Immature natural killer cell (primary cell): ENCODE data around the gene GPR34. TPM values are rescaled to one million over a fixed set of nuclear protein-coding genes. Genes with fewer than 3 reads are reported as not detected.
"Not testable (repeated sequence)": the region's sequence is repeated elsewhere in the genome, so short reads cannot be mapped to it uniquely, and the experiment has no call there.

Source experiments
- DNase-seq, 3 donors: peaks; one replicate each; pipeline ENCODE4 v3.0.0; 2022; ENCODE audit warnings: mixed read lengths in 1 of 3
- H3K27ac Mint-ChIP-seq, 6 donors: one replicate each; pipeline ENCODE4 v1.8.0; 2020; ENCODE audit warnings: mixed read lengths in 6 of 6, mild to moderate bottlenecking in 5 of 6, inconsistent platforms in 4 of 6, moderate library complexity in 3 of 6
- H3K27me3 Mint-ChIP-seq, 3 donors: one replicate each; pipeline ENCODE4 v1.8.0; 2020 to 2021; ENCODE audit warnings: low read depth in 3 of 3, mild to moderate bottlenecking in 3 of 3, mixed read lengths in 3 of 3, moderate library complexity in 3 of 3, inconsistent platforms in 1 of 3
- H3K36me3 Mint-ChIP-seq, 3 donors: one replicate each; pipeline ENCODE4 v1.8.0; 2020; ENCODE audit warnings: mixed read lengths in 3 of 3, inconsistent platforms in 2 of 3, mild to moderate bottlenecking in 2 of 3
- H3K4me1 Mint-ChIP-seq, 2 donors: one replicate each; pipeline ENCODE4 v1.8.0; 2020; ENCODE audit warnings: inconsistent platforms in 2 of 2, mild to moderate bottlenecking in 2 of 2, mixed read lengths in 2 of 2, moderate library complexity in 1 of 2
- H3K4me3 Mint-ChIP-seq, 5 donors: one replicate each; pipeline ENCODE4 v1.8.0; 2020; ENCODE audit warnings: mild to moderate bottlenecking in 5 of 5, mixed read lengths in 5 of 5, inconsistent platforms in 3 of 5, moderate library complexity in 3 of 5
- H3K9me3 Mint-ChIP-seq, 6 donors: one replicate each; pipeline ENCODE4 v1.8.0; 2020; ENCODE audit warnings: mild to moderate bottlenecking in 6 of 6, mixed read lengths in 6 of 6, inconsistent platforms in 4 of 6, moderate library complexity in 3 of 6
- polyA plus RNA-seq, 3 donors: library from polyadenylated mRNA; unstranded; fragments of 300-500 nt; fragmentation: Illumina TruSeq; gene quantifications; one replicate each; pipeline ENCODE4 v1.2.3, GENCODE V29; 2021

Gene GPR34, protein sequence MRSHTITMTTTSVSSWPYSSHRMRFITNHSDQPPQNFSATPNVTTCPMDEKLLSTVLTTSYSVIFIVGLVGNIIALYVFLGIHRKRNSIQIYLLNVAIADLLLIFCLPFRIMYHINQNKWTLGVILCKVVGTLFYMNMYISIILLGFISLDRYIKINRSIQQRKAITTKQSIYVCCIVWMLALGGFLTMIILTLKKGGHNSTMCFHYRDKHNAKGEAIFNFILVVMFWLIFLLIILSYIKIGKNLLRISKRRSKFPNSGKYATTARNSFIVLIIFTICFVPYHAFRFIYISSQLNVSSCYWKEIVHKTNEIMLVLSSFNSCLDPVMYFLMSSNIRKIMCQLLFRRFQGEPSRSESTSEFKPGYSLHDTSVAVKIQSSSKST
- 1 to 10 TPM in 2 of 3 donors, not detected in 1; 2.8 to 2.9 TPM for polyA plus RNA-seq

DNA sequence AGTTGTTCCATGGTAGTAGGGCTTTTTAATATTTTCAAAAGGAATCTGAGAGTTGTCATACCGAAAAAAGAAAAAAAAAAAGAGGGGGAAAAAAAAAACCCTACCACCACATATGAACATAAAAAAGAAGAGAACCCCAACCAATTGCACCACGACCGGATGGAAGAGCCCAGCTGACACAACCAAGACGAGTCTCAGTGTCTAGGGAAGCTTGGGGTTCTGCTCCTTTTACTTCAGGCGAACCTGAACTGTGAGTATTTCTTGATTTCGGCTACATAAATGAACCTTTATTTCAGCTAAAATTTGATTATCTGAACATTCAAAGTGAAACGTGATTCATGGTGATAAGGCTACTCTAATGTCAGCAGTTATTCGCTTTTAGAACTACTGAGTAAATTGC, at the start of gene GPR34:
TSS of gene GPR34 (plus strand) at position 139 of the 400 bp plus-strand sequence. CDS start 6,661 bp downstream, outside the sequence.
- H3K4me1 Mint-ChIP-seq, result peaks cover 20 to 56% of the 10 kb centered on the region in 2 donors
- H3K27ac Mint-ChIP-seq, result no peak within 1 kb of the TSS
- H3K36me3 Mint-ChIP-seq, result no peaks in the 10 kb centered on the region
- peaks cover 1 to 14% (median 4%) of the 10 kb centered on the region in 3 donors for H3K27me3 Mint-ChIP-seq
- H3K4me3 Mint-ChIP-seq, result peak within 1 kb of the TSS; percentile 39 to 66 (median 58)
- no peaks in the 10 kb centered on the region for H3K9me3 Mint-ChIP-seq
- peak in 1 of 3 donors; percentile 10 for DNase-seq

DNA sequence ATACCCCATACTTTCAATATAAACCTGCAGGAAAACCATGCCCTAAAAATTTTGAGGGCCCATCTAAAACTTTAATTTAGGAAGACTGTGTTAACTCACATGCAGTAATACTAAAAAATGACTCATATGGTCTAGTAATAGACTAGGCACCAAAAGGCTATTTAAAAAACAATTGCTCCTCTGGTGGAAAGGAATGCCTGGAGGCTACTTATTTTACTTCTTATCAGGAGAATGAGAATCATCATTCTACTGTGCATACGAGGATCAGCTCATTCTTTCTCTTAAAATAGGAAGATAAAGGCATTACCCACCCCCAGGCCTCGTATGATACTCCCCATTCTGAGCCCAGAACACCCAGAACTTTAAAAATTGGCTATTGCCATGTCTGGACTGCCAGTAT, 42.6 kb upstream of the GPR34 start:
- DNase-seq, H3K27ac Mint-ChIP-seq, H3K4me1 Mint-ChIP-seq, H3K27me3 Mint-ChIP-seq, H3K4me3 Mint-ChIP-seq: not testable (repeated sequence)
- H3K36me3 Mint-ChIP-seq, result peaks cover 9 to 24% (median 16%) of the 10 kb centered on the region in 3 donors
- peaks cover 4 to 32% (median 15%) of the 10 kb centered on the region in 6 donors for H3K9me3 Mint-ChIP-seq

DNA sequence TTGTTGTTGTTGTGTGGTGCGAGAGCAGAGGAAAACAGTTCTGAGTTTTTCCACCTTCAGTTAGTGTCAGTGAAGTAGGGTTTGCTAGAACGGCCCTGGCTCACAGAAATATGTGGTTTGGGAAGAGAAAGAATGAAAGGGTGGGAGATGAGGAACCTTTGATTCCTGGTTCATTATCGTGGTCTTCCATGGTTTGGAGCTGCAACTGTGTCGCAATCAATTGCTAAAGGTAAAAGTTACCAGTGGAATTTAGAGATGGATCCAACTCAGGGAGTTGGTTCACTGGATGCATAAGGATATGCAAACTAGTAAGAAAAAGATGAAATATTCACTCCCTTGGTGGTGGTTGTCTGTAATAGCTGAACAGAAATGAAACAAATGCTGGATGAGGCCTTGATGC, 35.6 kb upstream of the GPR34 start:
- Mint-ChIP-seq H3K27ac (peak overlapping the region in 1 of 6 donors; percentile 33), H3K27me3 (peaks cover 2 to 10% (median 3%) of the 10 kb centered on the region in 3 donors), H3K4me3 (no peak overlapping the region), H3K9me3 (peaks cover 0 to 10% (median 9%) of the 10 kb centered on the region in 6 donors), H3K4me1 (no peaks in the 10 kb centered on the region), H3K36me3 (peaks cover 16 to 26% (median 25%) of the 10 kb centered on the region in 3 donors)
- DNase-seq, result no peak

DNA sequence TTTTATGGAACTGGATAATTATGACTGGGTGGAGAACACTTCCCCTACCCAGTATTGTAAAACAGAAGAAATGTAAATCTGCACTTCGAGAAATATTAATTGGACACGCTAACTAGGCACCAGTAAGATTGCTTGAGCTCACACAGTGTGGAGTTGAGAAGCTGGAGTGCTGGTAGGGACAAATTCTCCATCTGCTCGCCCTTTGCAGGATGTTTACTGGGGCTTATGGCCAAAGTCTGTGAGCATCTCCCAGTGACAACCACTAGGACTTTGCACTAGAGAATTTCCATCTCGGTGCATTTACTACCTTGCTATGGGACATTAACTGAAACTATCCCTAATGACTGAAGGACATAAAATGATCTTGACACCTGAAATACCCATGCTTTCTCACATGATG, 33.7 kb upstream of the GPR34 start:
- DNase-seq, result no peak
- peaks cover 2 to 4% (median 3%) of the 10 kb centered on the region in 3 donors for H3K27me3 Mint-ChIP-seq

DNA sequence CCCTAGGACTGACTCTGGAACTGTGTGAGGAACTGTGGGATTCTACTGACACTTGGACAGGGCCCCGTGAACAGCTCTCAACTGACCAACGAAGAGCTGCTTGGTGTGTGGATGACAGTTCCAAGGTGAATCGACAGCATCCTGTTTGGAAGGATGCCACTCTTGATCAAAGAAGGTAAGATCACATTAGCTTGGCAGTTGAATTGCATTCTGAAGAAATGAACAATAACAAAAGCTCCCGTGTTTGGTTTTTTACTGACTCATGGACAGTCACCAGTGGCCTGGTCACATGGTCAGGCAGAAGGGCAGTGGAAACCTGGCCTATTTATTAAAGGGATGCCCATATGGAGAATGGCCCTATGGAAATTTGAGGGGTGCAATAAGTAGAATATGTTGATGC, 33.1 kb upstream of the GPR34 start:
- no peak overlapping the region for H3K27ac Mint-ChIP-seq
- H3K27me3 Mint-ChIP-seq, result peaks cover 2 to 4% (median 3%) of the 10 kb centered on the region in 3 donors
- no peak overlapping the region for H3K4me3 Mint-ChIP-seq
- DNase-seq, result no peak
- no peaks in the 10 kb centered on the region for H3K9me3 Mint-ChIP-seq
- no peaks in the 10 kb centered on the region for H3K4me1 Mint-ChIP-seq
- H3K36me3 Mint-ChIP-seq, result peaks cover 15 to 28% (median 27%) of the 10 kb centered on the region in 3 donors

More for the DNA sequence above, 33.7 kb upstream of the GPR34 start:
- no peak overlapping the region for H3K4me3 Mint-ChIP-seq
- H3K27ac Mint-ChIP-seq, result no peak overlapping the region
- peaks cover 15 to 27% (median 26%) of the 10 kb centered on the region in 3 donors for H3K36me3 Mint-ChIP-seq
- H3K9me3 Mint-ChIP-seq, result no peaks in the 10 kb centered on the region
- no peaks in the 10 kb centered on the region for H3K4me1 Mint-ChIP-seq

DNA sequence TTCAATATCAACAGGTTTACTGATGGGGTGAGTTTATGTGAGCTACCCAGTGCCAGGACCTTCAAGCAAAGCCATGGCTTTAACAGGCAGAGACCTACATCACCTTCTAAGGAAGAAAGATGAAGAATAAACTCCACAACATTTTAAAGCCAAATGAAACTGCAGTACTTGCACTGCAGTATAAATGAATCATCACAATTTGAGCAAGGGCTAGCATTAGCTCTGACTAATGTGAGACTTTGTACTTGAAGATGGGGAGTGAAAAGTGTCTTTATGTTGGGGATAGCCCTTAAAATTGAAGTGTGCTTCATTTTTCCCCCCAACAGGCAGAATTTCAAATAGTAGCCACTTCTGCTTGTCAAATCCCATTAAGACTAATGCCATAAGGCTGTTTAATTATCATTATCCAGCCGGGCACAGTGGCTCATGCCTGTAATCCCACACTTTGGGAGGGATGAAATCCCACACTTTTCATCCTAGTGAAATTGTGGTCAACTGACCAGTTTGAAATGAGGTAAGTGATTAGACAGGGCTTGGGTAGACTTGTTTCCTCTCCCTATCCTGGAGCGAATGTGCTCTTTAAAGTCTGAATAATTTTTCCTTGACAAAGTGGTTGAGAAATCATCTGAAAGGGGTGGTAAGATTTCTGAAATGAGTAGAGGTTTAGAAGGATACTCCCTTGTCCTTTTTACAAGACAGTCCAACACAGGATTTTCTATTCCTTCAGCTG, 27.2 kb upstream of the GPR34 start:
- peaks cover 9 to 21% (median 17%) of the 10 kb centered on the region in 3 donors for H3K36me3 Mint-ChIP-seq
- H3K4me1 Mint-ChIP-seq, result peaks cover 7 to 12% of the 10 kb centered on the region in 2 donors
- no peak for DNase-seq
- no peak overlapping the region for H3K27ac Mint-ChIP-seq
- H3K4me3 Mint-ChIP-seq, result no peak overlapping the region
- H3K9me3 Mint-ChIP-seq, result no peaks in the 10 kb centered on the region
- H3K27me3 Mint-ChIP-seq, result peaks cover 0 to 3% (median 0%) of the 10 kb centered on the region in 3 donors

DNA sequence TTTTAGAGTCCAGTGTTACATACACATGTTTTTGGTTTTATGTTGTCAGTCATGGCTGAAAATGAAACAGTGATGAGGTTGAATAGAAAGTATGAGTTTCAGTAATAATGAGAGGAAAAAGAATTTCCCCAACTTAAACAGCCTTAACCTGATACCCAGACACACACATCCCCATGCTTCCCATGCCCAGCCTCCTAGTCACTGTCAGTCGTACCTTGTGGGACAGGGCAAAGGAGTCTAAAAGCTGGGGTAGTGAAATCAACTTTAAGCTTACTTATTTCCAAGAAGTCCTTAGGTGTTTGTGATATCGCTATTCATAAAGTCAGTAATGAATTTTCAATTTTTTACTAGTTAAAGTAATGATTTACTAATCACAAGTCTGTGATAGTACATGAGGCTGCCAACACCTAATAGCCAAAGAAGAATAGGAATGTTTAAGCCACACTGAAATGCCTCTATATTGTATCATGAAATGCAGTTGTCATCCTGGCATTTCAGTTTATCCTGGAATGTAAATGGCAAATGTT, 24.3 kb upstream of the GPR34 start:
- no peak for DNase-seq
- Mint-ChIP-seq H3K36me3 (peaks cover 0 to 11% (median 8%) of the 10 kb centered on the region in 3 donors), H3K27me3 (peaks cover 0 to 8% (median 0%) of the 10 kb centered on the region in 3 donors), H3K4me3 (no peak overlapping the region), H3K9me3 (no peaks in the 10 kb centered on the region), H3K27ac (no peak overlapping the region), H3K4me1 (peaks cover 12 to 18% of the 10 kb centered on the region in 2 donors)

DNA sequence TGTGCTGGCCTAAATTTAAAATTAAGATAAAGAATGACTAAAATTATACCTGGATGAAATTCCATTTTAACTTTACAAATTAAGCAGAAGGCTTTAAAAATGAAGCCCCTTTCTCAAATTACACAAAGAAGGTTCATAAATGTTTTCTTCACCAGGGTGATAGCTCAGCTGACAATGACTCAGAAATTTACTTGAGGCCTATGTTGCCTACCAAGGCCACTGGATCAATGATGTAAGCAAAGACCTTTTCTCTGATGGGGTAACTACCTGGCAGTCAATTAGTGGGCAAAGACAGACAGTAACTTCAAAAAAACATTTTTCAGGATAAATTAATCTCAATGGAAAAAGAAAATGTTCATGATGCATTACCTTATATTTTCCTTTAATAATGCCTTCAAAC, 23.9 kb upstream of the GPR34 start:
- Mint-ChIP-seq H3K36me3 (peaks cover 0 to 11% (median 8%) of the 10 kb centered on the region in 3 donors), H3K4me1 (peaks cover 12 to 18% of the 10 kb centered on the region in 2 donors), H3K27me3 (peaks cover 0 to 8% (median 0%) of the 10 kb centered on the region in 3 donors), H3K4me3 (no peak overlapping the region), H3K27ac (no peak overlapping the region), H3K9me3 (no peaks in the 10 kb centered on the region)
- DNase-seq, result no peak

DNA sequence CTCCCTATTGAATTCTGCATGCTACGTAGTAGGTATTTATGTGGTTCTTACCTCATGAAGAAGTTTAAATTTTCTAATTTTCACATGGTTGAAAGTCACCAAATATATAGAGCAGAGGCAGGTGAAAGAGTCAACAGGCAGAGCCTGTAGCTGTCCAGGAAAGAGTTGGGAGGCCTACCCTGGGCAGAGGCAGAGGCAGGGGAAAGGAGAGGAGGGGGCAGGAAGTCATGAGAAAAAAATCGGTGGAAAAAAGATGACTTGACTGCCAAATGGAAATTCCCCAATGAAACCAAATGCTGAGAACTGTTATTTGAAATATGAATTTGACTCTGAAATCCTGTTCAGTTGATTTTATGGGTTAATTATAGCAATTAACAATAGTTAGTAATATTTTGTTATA, 23.1 kb upstream of the GPR34 start:
- H3K4me1 Mint-ChIP-seq, result peaks cover 12 to 18% of the 10 kb centered on the region in 2 donors
- DNase-seq, result no peak
- peaks cover 0 to 8% (median 0%) of the 10 kb centered on the region in 3 donors for H3K27me3 Mint-ChIP-seq
- H3K9me3 Mint-ChIP-seq, result no peaks in the 10 kb centered on the region
- peaks cover 0 to 10% (median 8%) of the 10 kb centered on the region in 3 donors for H3K36me3 Mint-ChIP-seq
- no peak overlapping the region for H3K27ac Mint-ChIP-seq
- H3K4me3 Mint-ChIP-seq, result no peak overlapping the region

DNA sequence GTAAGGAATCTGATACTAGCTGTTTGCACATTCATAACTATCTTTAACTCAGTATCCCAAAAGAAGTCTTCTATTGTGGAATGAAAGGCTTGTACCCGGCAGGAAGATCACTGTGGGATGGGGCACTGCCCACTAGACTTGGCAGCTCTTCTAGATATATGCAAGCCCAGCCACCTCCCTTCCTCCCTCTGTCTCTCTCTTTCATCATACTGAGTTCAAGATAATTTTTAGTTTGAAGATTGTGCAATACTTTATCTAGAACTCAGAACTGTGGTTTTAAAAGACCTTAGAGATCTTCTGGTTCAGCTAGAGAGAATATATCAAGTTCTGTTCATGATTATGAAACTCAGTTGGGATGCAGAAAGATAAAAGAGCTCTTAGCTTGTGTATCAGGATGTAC, 22.5 kb upstream of the GPR34 start:
- DNase-seq, result no peak
- Mint-ChIP-seq H3K4me3 (no peak overlapping the region), H3K27me3 (peaks cover 0 to 8% (median 0%) of the 10 kb centered on the region in 3 donors), H3K36me3 (peaks cover 0 to 8% (median 6%) of the 10 kb centered on the region in 3 donors), H3K4me1 (peaks cover 12 to 18% of the 10 kb centered on the region in 2 donors), H3K27ac (peak overlapping the region in 2 of 6 donors; percentile 26 to 40), H3K9me3 (no peaks in the 10 kb centered on the region)

DNA sequence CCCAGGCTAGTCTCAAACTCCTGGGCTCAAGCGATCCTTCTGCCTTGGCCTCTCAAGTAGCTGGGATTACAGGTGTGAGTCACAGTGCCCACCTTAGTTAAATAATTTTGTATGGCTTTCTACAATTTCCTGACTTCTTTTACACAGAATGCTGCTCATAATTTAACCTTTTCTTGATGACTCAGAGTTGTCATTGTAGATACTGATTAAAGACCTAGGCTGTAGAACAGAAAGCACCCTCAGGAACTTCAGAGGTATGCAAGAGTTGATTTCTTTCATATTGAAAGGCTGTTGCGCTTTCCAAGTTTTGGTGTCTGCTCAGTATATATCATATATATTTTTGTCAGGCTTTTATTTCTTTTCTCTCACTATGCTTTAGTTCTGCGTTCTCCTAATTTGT, 21.1 kb upstream of the GPR34 start:
- Mint-ChIP-seq H3K27me3 (peaks cover 0 to 10% (median 1%) of the 10 kb centered on the region in 3 donors), H3K4me3 (no peak overlapping the region), H3K27ac (no peak overlapping the region), H3K9me3 (no peaks in the 10 kb centered on the region), H3K4me1 (peaks cover 12 to 25% of the 10 kb centered on the region in 2 donors), H3K36me3 (peaks cover 0 to 8% (median 6%) of the 10 kb centered on the region in 3 donors)
- DNase-seq, result no peak

DNA sequence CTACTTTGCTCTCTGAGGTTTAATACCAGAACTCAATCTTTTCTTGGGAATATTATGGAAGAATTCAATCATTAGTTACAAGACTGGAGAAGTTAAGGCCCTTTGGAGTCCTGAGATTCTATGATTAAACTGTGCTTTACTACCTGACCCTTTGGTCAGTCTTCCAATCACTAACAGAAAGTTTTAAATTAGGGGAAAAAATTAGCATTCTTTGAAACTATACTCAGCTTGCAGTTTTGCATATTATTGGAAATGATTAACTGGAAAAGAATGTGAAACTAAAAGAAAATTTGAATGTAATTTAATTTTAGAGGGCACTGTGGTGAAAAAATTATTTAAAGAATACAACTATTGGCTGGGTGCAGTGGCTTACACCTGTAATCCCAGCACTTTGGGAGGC, 18.7 kb upstream of the GPR34 start:
- peaks cover 12 to 25% of the 10 kb centered on the region in 2 donors for H3K4me1 Mint-ChIP-seq
- H3K36me3 Mint-ChIP-seq, result peaks cover 0 to 16% (median 8%) of the 10 kb centered on the region in 3 donors
- H3K9me3 Mint-ChIP-seq, result peaks cover 0 to 2% (median 0%) of the 10 kb centered on the region in 6 donors
- peaks cover 1 to 13% (median 1%) of the 10 kb centered on the region in 3 donors for H3K27me3 Mint-ChIP-seq
- H3K4me3 Mint-ChIP-seq, result no peak overlapping the region
- no peak overlapping the region for H3K27ac Mint-ChIP-seq
- no peak for DNase-seq

DNA sequence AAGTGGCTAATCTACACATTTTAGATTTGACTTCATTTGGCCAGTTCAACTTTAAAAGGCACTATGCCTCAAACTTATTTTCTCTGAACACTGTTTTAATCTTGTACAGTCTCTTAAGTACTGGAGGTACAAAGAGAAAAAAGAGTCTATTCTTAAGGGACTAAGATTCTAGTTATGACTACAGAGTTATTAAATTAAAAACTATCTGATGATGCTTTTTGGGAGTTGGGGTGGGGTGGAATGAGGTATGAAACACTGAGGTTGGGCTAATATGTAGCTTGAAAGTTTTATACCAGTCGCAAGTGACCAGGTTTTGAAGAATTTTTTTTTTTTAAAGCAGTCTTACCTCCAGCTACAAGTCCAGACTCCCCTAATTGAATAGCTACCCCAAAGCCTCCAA, 17.7 kb upstream of the GPR34 start:
- peaks cover 0 to 16% (median 3%) of the 10 kb centered on the region in 3 donors for H3K36me3 Mint-ChIP-seq
- H3K9me3 Mint-ChIP-seq, result peaks cover 0 to 2% (median 0%) of the 10 kb centered on the region in 6 donors
- peaks cover 1 to 10% (median 1%) of the 10 kb centered on the region in 3 donors for H3K27me3 Mint-ChIP-seq
- H3K4me1 Mint-ChIP-seq, result peaks cover 10 to 18% of the 10 kb centered on the region in 2 donors
- DNase-seq, result no peak
- H3K27ac Mint-ChIP-seq, result no peak overlapping the region
- no peak overlapping the region for H3K4me3 Mint-ChIP-seq
